ENCODE measurements around the gene PDF. TPM values are rescaled to one million over a fixed set of nuclear protein-coding genes. Genes with fewer than 3 reads are reported as not detected.
"Not testable (repeated sequence)": the region's sequence is repeated elsewhere in the genome, so short reads cannot be mapped to it uniquely, and the experiment has no call there.

PDF gene, protein sequence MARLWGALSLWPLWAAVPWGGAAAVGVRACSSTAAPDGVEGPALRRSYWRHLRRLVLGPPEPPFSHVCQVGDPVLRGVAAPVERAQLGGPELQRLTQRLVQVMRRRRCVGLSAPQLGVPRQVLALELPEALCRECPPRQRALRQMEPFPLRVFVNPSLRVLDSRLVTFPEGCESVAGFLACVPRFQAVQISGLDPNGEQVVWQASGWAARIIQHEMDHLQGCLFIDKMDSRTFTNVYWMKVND
- total RNA-seq, result 10 to 100 TPM; 31.5 to 32.3 TPM

DNA sequence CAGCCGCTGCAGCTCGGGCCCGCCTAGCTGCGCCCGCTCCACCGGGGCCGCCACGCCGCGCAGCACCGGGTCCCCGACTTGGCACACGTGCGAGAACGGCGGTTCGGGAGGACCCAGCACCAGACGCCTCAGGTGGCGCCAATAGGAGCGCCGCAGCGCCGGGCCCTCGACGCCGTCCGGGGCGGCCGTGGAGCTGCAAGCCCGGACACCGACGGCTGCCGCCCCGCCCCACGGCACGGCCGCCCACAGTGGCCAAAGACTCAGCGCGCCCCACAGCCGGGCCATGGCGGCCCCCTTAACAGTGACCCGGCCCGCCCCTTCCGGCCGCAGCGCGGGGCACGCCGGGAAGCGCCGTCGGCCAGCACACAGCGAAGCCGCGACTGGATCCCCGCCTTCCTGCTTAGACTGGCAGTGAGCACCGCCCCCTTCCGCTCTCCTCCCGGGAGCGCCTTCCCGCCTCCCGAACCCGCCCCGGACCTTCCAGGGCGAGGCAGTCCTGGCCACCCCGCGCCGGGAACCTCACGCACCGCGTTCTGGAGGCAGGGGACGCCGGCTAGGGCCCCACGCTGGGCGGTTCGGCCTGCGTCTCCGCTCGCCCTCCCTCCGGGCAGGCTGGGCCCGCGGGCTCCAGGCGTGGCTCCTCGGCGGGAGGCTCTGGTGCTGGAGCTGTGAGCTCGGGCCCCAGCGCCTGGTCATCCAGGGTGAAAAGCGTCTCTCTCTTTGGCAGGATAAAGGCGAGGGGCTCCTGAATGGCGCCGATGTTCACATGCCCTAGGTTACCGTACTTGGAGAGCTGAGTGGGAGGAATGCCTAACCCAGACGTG is at the start of gene PDF:
TSS of gene PDF (minus strand) at position 303 of the 824 bp plus-strand sequence. CDS start at position 285, 18 bp downstream.
- ChIA-PET CTCF (interaction anchor here (0.7 to 0.9 kb wide), 2 partner anchors 18 to 67 kb away, joined by 3 read pairs; no protein-coding TSS in a partner anchor), POLR2A (interaction anchor here (0.5 to 1.7 kb wide), 9 partner anchors 8 to 428 kb away, joined by 3 to 7 read pairs (median 4); no protein-coding TSS in a partner anchor)

DNA sequence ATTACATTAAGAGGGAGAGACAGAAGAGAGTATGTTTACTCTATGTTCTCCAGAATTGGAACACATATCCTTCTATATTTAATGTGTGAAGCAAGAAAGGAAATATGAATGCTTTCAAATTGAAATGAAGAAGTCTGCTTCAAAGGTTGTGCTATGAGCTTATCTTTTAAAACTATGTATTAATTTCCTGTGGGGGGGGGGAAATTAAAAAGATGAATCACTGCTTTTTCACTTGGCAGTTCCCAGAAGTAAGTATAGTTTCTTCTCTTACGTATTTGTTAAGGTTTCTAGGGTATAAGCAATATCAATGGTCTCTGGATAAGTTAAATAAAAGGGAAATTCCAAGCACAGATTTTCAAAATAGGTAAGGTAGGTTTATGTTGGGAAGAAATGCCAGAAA is 48.4 kb upstream of the PDF start:
- ChIA-PET POLR2A (interaction anchor here (0.6 kb wide), 2 partner anchors 212 to 228 kb away, joined by 3 to 6 read pairs; no protein-coding TSS in a partner anchor), CTCF (interaction anchor here (1.0 kb wide), 1 partner anchor 106 kb away, joined by 3 read pairs; no protein-coding TSS in a partner anchor)

DNA sequence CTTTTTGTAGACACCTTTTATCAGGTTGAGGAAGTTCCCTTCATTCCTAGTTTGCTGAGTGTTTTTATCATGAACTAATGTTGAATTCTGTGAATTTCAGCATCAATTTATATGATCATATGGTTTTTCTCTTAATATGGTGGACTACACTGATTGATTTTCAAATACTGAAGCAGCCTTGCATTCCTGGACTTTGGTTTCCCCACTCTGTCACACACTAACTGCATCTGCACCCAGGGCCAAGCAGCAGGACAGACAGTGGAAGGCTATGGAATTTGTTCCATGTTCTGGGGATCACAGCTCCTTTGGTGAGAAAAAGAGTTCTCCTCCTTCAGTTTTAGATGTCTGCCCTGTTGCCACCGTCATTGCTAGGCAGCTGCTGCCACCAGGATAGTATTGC is 47.6 kb upstream of the PDF start:
- ChIA-PET CTCF (interaction anchor here (1.0 kb wide), 1 partner anchor 105 kb away, joined by 3 read pairs; no protein-coding TSS in a partner anchor), POLR2A (interaction anchor here (0.6 kb wide), 2 partner anchors 211 to 228 kb away, joined by 3 to 6 read pairs; no protein-coding TSS in a partner anchor)

DNA sequence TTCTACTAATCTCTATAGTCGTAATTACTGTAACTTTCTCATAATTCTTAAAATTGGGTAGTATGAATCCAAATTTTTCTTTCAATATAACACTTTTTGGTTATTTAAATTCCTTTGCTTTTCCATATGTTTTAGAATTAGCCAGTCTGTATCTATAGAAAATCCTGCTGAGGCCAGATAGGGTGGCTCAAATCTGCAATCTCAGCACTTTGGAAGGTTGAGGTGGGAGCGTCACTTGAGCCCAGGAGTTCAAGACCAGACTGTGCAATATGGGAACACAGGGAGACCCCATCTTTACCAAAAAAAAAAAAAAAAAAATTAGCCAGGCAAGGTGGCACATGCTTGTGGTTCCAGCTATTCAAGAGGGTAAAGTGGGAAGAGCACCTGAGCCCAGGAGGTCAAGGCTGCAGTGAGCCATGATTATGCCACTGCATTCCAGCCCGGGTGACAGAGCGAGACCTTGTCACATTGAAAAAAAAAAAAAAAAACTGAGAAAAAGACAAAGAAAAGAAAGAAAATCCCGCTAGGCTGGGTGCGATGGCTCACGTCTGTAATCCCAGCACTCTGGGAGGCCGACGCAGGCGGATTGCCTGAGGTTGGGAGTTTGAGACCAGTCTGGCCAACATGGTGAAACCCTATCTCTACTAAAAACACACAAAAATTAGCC is 46.1 kb upstream of the PDF start:
- ChIA-PET POLR2A (interaction anchor here (0.7 kb wide), 1 partner anchor 21 kb away, joined by 6 read pairs; no protein-coding TSS in a partner anchor), CTCF (no interaction called here)

DNA sequence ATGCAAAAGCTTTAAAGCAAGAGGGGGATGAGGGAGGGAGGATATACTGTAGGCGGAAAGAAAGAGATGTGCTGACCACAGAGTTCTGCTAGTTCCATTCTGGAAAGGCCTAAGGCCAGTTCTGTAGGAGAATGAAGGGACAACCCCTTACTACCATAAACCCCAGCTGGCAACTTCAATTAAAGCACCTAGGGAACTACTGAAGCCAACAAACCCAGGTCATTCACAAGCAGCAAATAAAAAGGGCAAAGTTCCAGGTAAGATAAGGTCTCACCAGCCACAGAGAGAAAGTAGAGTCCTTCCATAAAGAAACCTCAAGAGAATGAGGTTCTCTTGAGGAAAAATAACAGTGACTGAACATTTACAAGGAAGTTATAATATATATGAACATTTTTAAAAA is 42.6 kb upstream of the PDF start:
- ChIA-PET CTCF (no interaction called here), POLR2A (interaction anchor here (0.6 kb wide), 1 partner anchor 195 kb away, joined by 4 read pairs; no protein-coding TSS in a partner anchor)

DNA sequence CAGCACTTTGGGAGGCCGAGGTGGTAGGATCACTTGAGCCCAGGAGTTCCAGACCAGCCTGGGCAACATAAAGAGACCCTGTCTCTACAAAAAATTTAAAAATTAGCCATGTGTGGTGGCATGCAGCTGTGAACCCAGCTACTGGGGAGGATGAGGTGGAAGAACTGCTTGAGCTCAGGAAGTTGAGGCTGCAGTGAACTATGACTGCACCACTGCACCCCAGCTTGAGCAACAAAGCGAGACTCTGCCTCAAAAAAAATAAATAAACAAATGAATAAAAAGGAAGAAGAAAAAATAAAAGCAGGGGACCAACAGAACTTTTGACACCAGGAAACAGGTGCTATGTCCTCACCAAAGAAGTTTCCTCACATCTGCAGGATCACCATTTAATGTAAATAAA is 41.2 kb upstream of the PDF start:
- POLR2A ChIA-PET, result interaction anchor here (0.5 kb wide), 1 partner anchor 73 kb away, joined by 4 read pairs; no protein-coding TSS in a partner anchor
- CTCF ChIA-PET, result interaction anchor here (0.7 kb wide), 1 partner anchor 391 kb away, joined by 3 read pairs; no protein-coding TSS in a partner anchor

DNA sequence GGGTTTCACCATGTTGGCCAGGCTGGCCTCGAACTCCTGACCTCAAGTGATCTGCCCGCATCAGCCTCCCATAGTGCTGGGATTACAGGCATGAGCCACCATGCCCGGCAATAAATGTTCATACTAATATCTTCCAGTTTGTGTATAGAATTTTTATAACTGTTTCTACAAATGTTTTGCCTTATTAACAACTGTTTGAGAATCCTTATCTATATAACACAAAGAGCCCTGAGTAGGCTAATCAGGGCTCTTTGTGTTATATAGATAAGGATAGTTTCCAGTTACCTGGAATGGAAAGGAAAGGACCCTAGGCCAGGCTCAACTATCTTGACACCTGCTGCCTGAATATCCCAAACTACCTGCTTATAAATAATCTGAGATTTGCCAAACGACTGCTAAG is 38.5 kb upstream of the PDF start:
- ChIA-PET CTCF (no interaction called here), POLR2A (no interaction called here)

DNA sequence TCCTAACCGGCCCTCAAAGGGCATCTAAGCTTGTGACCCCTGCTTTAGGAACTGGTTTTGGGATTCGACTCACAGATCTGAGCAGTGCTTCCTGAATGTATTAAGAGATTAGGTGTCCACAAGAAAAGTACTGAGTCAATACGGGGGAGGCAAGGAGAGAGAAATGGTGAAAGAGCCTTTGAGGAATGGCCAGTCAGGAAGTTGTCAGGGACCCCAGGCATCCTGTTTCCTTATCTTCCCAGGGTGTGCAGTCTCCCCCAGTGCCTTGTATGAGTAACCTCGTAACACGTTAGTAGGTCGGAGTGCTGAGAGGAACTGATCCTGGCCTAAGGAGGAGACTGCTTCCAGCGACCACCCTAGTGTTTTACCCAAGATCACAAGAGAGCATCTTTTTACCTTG is 37.6 kb upstream of the PDF start:
- POLR2A ChIA-PET, result no interaction called here
- CTCF ChIA-PET, result no interaction called here

DNA sequence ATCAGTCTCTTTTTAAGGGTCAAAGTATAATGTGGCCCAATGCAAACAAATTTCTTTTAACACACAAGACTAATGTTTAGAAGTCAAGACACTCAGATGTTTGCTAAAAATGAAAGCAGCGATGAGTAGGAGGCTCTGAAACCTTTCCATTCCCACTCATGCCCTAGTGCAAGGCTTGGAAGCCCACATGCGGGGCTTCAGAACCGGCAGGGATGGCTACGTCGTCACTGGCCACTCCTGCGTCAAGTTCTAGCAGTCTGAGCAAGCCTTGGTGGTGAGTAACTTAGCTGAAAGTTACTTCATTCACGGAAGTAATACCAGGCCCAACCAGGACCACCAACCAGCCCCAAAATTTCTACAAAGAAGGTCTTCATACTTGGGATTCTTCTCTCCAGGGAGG is 36.0 kb upstream of the PDF start:
- ChIA-PET CTCF (interaction anchor here (1.0 kb wide), 1 partner anchor 216 kb away, joined by 3 read pairs; no protein-coding TSS in a partner anchor), POLR2A (no interaction called here)

DNA sequence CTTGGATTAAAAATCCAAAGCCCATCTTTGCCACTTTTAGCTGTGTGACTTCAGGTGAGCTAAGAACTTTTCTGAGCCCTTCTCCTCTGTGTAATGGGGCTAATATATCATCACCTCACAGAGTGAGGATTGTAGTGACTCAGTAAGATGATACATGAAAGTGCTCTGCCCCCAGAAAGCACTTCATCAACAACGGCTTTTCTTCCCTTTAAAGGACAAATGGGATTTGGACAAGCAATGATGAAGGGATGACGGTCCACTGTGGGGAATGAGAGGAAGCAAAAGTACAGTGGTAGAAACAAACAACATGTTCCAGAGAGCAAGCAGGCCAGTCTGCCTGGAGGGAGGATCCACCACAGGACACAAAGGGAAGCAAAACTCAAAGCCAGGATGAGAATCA is 35.5 kb upstream of the PDF start:
- POLR2A ChIA-PET, result no interaction called here
- CTCF ChIA-PET, result interaction anchor here (1.0 kb wide), 1 partner anchor 215 kb away, joined by 3 read pairs; no protein-coding TSS in a partner anchor

DNA sequence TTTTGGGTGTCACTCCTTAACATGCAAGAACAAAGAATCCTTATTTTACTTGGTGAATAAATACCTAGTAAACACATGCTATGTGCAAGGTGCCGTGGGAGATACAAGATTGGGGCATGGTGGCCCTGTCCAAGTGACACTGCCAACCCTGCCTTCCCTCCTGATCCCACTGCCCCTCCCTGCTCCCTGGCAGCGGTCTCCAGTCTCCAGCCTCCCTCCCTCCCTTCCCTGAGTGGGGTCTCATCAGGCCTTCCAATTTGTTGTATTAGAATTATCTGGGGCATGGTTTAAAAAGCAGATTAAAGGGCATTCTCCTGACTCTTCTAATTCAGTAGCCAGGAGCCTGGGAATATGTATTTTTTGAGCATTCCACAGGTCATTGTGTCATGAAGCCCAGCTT is 33.7 kb upstream of the PDF start:
- ChIA-PET POLR2A (no interaction called here), CTCF (no interaction called here)

DNA sequence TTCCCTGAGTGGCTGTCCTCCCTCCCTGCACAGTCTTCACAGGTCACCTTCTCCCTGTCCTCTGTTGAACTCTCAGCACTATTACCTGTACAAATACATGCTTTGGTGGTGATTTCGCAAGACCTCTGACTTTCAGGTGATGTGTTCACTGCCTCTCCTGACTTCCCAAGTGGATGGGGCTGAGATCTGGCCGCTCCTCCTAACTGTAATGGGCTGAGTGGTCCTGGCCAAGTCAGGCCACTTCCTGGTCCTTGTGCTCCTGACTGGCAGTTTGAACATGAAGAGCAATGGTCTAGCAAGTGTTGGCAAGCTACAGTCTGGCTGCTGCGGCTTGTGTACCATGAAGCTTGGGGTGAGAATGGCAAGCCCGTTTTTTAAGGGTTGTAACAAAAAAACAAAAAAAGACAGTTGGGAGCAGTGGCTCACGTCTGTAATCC is 32.9 kb upstream of the PDF start:
- POLR2A ChIA-PET, result no interaction called here

DNA sequence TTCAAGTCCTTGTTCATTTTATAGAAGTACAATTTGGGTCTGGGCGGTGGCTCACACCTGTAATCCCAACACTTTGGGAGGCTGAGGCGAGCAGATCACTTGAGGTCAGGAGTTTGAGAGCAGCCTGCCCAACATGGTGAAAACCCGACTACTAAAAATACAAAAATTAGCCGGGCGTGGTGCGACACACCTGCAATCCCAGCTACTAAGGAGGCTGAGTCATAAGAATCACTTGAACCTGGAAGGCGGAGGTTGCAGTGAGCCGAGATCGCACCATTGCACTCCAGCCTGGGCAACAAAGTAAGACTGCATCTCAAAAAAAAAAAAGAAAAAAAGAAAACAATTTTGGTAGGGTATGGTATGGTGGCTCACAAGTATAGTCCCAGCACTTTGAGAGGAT is 29.7 kb upstream of the PDF start:
- POLR2A ChIA-PET, result interaction anchor here (1.2 kb wide), 1 partner anchor 17 kb away, joined by 3 read pairs; no protein-coding TSS in a partner anchor
- CTCF ChIA-PET, result not testable (repeated sequence)

More for the DNA sequence above, 32.9 kb upstream of the PDF start:
- CTCF ChIA-PET, result no interaction called here

DNA sequence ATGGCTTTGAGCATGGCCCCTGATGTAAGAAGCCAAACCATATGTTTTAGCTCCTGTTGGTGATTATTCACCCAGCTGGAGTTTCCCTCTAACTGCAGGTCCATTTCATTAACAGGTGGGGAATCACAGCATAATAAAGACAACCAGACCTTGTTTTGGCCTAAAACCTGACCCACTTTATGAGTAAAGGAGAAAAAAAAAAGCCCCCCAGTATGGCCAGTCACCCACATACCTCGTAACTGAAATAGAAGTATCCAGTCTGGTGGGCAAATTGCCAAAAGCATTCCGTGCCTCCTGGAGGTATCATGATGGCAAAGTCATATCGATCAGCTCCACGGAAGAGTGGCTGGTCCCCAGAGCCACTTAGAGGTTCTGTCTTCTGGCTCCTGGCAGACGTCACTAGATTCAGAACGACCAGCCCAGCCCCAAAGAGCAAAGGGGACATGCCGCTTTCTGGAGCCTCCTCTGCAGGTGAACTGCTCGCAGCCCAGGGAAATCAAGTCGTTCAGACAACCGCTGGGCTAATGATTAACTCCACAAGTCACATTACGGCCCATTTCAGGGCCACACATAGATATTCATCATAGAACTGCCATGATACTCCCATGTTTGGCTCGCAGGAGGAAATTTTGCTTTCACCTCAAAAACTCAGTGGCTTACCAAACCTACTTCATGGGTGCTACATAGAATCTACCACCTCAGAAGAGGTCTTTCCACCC is 21.1 kb upstream of the PDF start, which contains the start of gene TMED6:
TSS of gene TMED6 (minus strand) at position 478 of the 719 bp plus-strand sequence. CDS start at position 445, 33 bp downstream.
- CTCF ChIA-PET, result interaction anchor here (0.6 to 1.2 kb wide), 2 partner anchors 13 to 167 kb away, joined by 3 read pairs; no protein-coding TSS in a partner anchor

DNA sequence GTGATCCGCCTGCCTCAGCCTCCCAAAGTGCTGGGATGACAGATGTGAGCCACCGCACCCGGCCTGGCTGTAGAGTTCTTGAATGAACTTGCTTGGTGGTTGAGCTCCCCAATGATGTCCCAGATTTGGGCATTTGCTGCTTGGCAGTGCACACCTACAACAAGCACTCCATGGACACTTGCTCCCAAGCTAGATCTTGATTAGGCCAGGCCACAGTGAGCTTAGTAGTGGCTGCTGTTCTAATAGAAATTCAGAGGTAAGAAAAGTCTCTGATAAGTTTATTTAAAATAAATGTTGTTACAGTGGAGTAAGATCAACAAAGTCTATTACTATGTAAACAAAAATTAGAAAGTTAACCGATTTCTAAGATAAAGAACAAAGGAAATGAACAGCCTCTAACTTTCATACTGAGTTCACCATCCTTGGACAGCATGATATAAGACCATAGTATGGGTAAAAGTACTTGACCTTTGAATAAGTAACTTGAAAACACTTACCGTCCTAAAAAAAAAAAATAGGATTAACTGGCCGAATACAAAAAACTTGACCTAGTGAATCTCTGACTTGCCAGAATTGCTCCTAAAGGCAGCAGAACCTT is 20.2 kb upstream of the PDF start:
- CTCF ChIA-PET, result interaction anchor here (0.6 kb wide), 1 partner anchor 167 kb away, joined by 3 read pairs; no protein-coding TSS in a partner anchor
- POLR2A ChIA-PET, result no interaction called here

More for the DNA sequence above, 21.1 kb upstream of the PDF start, which contains the start of gene TMED6:
- POLR2A ChIA-PET, result no interaction called here

DNA sequence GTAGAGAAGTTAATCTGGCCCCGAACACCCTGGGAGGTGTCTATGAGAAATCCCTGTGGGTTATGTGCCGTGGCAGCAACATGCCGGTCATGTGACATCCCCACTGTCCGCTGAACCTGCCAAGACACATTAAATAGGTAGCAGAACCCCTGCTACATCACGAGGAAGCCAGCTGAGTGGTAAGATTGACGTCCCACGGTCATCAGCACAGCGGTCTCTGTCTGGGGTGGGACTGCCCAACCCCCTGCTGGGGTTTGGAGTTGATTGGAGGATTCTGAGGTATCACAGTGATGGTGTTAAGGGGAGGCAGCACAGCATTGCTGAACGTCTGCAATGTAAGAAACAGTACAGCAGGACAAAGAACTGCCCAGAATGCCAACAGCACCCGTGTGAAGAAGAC is 19.1 kb upstream of the PDF start:
- ChIA-PET CTCF (no interaction called here), POLR2A (no interaction called here)

DNA sequence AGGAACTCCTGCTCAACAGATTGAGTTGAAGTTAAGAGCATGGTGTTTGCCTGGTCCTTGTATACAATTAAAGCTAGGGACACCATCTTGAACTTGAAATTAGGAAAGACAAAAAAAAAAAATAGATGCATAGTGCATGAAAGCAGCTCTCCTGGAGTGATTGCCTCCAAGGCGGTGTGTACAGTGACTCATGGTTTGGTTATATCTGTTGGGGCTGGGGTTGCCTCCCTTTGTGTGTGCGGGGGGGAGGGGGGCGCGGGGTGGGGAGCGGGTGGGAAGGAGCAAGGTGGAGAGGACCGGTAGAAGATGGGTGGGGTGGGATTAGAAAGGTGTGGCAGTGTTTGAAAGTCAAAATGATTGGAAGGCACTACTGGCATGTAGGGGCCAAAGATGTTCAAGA is 17.8 kb upstream of the PDF start:
- ChIA-PET POLR2A (interaction anchor here (0.6 kb wide), 1 partner anchor 119 kb away, joined by 3 read pairs; no protein-coding TSS in a partner anchor), CTCF (no interaction called here)

DNA sequence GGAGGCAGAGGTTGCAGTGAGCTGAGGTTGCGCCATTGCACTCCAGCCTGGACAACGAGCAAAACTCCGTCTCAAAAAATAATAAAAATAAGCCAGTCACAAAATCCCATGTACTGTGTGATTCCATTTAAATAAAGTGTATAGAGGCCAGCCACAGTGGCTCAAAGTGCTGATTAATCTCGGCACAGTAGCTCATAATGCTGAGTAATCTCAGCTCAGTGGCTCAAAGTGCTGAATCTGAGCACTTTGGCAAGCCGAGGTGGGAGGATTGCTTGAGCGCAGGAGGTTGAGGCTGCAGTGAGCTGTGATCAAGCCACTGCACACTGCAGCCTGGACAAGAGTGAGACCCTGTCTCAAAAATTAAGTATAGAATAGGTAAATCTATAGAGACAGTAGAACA is 16.3 kb upstream of the PDF start:
- POLR2A ChIA-PET, result interaction anchor here (0.5 to 0.6 kb wide), 3 partner anchors 15 to 178 kb away, joined by 3 read pairs; no protein-coding TSS in a partner anchor

More for the DNA sequence above, 16.3 kb upstream of the PDF start:
- CTCF ChIA-PET, result no interaction called here
